Activated T-helper 17 cell treated with anti-CD3 and anti-CD28 coated beads, Interleukin-2, amount 50 U/mL, for 72 hours (primary cell): Measurements from ENCODE around the gene SLC10A2. TPM values are rescaled to one million over a fixed set of nuclear protein-coding genes. Genes with fewer than 3 reads are reported as not detected.
"Not testable (repeated sequence)": the region's sequence is repeated elsewhere in the genome, so short reads cannot be mapped to it uniquely, and the experiment has no call there.

Experiments
- ATAC-seq: fragments of 150-1000 bp; cut with Tn5 transposase; replicated peaks from 2 replicates; pipeline ENCODE4 v1.10.0; 2021; ENCODE audit warnings: mild to moderate bottlenecking, moderate library complexity
- H3K27ac Mint-ChIP-seq: one replicate; pipeline ENCODE4 v1.8.0; 2022; ENCODE audit warnings: mixed read lengths
- H3K27me3 Mint-ChIP-seq: one replicate; pipeline ENCODE4 v1.8.0; 2022; ENCODE audit warnings: mixed read lengths
- H3K36me3 Mint-ChIP-seq: one replicate; pipeline ENCODE4 v1.8.0; 2022; ENCODE audit warnings: low read depth, mild to moderate bottlenecking, mixed read lengths
- H3K4me1 Mint-ChIP-seq: one replicate; pipeline ENCODE4 v1.8.0; 2022; ENCODE audit warnings: mixed read lengths
- H3K4me3 Mint-ChIP-seq: one replicate; pipeline ENCODE4 v1.8.0; 2022; ENCODE audit warnings: mild to moderate bottlenecking, mixed read lengths
- H3K9me3 Mint-ChIP-seq: one replicate; pipeline ENCODE4 v1.8.0; 2022; ENCODE audit warnings: mixed read lengths
- total RNA-seq, 2 donors: library from RNA; stranded (reverse); gene quantifications; one replicate each; pipeline ENCODE4 v1.2.3, GENCODE V29; 2022

SLC10A2 gene
- not detected for total RNA-seq

GRCh38 chr13:103066079-103066780 is at the start of gene SLC10A2:
SLC10A2 (minus strand) TSS chr13:103066417; CDS start chr13:103066249, 168 bp downstream.
- Mint-ChIP-seq H3K27ac (no peak within 1 kb of the TSS), H3K36me3 (no peaks in the 10 kb centered on the region), H3K4me3 (no peak within 1 kb of the TSS), H3K27me3 (no peaks in the 10 kb centered on the region), H3K4me1 (no peaks in the 10 kb centered on the region), H3K9me3 (no peaks in the 10 kb centered on the region)
- no peak for ATAC-seq

DNA sequence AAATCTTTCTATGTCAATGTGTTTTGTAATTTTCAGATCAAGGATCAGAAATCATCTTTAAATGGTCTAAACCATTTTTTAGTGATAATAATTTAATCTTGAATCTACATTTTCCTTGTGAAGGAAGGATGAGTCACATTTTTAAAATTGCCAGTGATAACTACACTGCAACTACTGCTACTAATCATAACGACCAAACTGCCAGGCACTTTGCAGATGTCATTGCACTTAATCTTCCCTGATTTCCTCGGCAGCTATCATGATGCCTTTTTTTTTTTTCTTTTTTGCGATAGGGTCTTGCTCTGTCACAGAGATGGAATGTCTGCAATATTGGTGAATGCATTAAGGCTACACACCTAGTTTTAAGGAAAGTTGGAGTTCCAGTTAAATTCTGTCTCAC is 41.4 kb upstream of the SLC10A2 start:
- Mint-ChIP-seq H3K36me3 (no peaks in the 10 kb centered on the region), H3K4me3 (no peak overlapping the region), H3K27me3 (no peaks in the 10 kb centered on the region), H3K4me1 (no peaks in the 10 kb centered on the region), H3K27ac (no peak overlapping the region), H3K9me3 (no peaks in the 10 kb centered on the region)
- ATAC-seq, result no peak

- Mint-ChIP-seq H3K4me3 (no peak overlapping the region), H3K27ac (no peak overlapping the region), H3K27me3 (peaks cover 6% of the 10 kb centered on the region), H3K36me3 (no peaks in the 10 kb centered on the region), H3K9me3 (no peaks in the 10 kb centered on the region), H3K4me1 (no peaks in the 10 kb centered on the region)
- ATAC-seq, result no peak
Measured at GRCh38 chr13:103104340-103104739, 38.1 kb upstream of the SLC10A2 start.

- not testable (repeated sequence) for ATAC-seq, H3K27me3 Mint-ChIP-seq, H3K4me1 Mint-ChIP-seq, H3K4me3 Mint-ChIP-seq, H3K36me3 Mint-ChIP-seq, H3K9me3 Mint-ChIP-seq, H3K27ac Mint-ChIP-seq
Measured at GRCh38 chr13:103103456-103103855, 37.2 kb upstream of the SLC10A2 start.

- Mint-ChIP-seq H3K4me3 (no peak overlapping the region), H3K4me1 (no peaks in the 10 kb centered on the region), H3K27ac (no peak overlapping the region), H3K9me3 (no peaks in the 10 kb centered on the region), H3K27me3 (peaks cover 6% of the 10 kb centered on the region), H3K36me3 (no peaks in the 10 kb centered on the region)
- ATAC-seq, result no peak
Measured at GRCh38 chr13:103102482-103102881, 36.3 kb upstream of the SLC10A2 start.

- Mint-ChIP-seq H3K36me3 (no peaks in the 10 kb centered on the region), H3K4me1 (no peaks in the 10 kb centered on the region), H3K27me3 (peaks cover 6% of the 10 kb centered on the region), H3K4me3 (no peak overlapping the region), H3K27ac (no peak overlapping the region), H3K9me3 (no peaks in the 10 kb centered on the region)
- no peak for ATAC-seq
Measured at GRCh38 chr13:103101901-103102300, 35.7 kb upstream of the SLC10A2 start.

GRCh38 chr13:103101500-103101899 is 35.3 kb upstream of the SLC10A2 start:
- no peak overlapping the region for H3K27ac Mint-ChIP-seq
- H3K4me3 Mint-ChIP-seq, result no peak overlapping the region
- ATAC-seq, result no peak
- H3K27me3 Mint-ChIP-seq, result peaks cover 6% of the 10 kb centered on the region
- no peaks in the 10 kb centered on the region for H3K9me3 Mint-ChIP-seq
- H3K4me1 Mint-ChIP-seq, result no peaks in the 10 kb centered on the region
- H3K36me3 Mint-ChIP-seq, result no peaks in the 10 kb centered on the region

GRCh38 chr13:103100830-103101229 is 34.6 kb upstream of the SLC10A2 start:
- no peak for ATAC-seq
- Mint-ChIP-seq H3K27me3 (peaks cover 6% of the 10 kb centered on the region), H3K27ac (no peak overlapping the region), H3K36me3 (no peaks in the 10 kb centered on the region), H3K9me3 (no peaks in the 10 kb centered on the region), H3K4me1 (no peaks in the 10 kb centered on the region), H3K4me3 (no peak overlapping the region)

DNA sequence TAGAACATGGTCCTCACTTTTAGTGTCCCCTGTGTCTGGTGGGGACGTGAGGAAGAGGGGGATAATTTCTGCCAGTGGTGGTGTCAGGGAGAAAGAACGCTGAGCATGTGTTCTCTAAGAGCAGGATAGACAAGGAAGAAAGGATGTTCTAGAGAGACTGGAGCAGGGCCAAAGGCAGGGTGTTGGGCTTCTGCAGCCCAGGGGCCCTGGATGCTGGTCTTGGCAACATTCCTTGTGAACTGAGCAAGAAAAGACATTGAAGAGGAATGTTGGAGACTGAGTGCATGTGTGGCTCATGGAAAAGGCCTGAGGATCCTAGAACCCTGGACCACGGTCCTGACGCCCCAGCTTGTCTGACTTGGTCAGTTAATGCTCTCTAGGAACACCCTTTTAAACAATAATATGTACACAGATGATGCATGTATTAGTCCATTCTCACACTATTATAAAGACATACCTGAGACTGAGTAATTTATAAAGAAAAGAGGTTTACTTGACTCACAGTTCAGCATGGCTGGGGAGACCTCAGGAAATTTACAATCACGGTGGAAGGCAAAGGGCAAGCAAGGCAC is 33.6 kb upstream of the SLC10A2 start:
- no peak overlapping the region for H3K27ac Mint-ChIP-seq
- H3K27me3 Mint-ChIP-seq, result peaks cover 6% of the 10 kb centered on the region
- H3K4me1 Mint-ChIP-seq, result no peaks in the 10 kb centered on the region
- no peaks in the 10 kb centered on the region for H3K36me3 Mint-ChIP-seq
- no peaks in the 10 kb centered on the region for H3K9me3 Mint-ChIP-seq
- no peak overlapping the region for H3K4me3 Mint-ChIP-seq
- ATAC-seq, result no peak

GRCh38 chr13:103098535-103098934 is 32.3 kb upstream of the SLC10A2 start:
- Mint-ChIP-seq H3K27me3 (peaks cover 6% of the 10 kb centered on the region), H3K36me3 (no peaks in the 10 kb centered on the region), H3K4me3 (no peak overlapping the region), H3K9me3 (no peaks in the 10 kb centered on the region), H3K4me1 (no peaks in the 10 kb centered on the region), H3K27ac (no peak overlapping the region)
- no peak for ATAC-seq

GRCh38 chr13:103097366-103097928 is 31.2 kb upstream of the SLC10A2 start:
- Mint-ChIP-seq H3K4me3 (no peak overlapping the region), H3K27me3 (peaks cover 6% of the 10 kb centered on the region), H3K4me1 (no peaks in the 10 kb centered on the region), H3K36me3 (no peaks in the 10 kb centered on the region), H3K9me3 (no peaks in the 10 kb centered on the region), H3K27ac (no peak overlapping the region)
- no peak for ATAC-seq

DNA sequence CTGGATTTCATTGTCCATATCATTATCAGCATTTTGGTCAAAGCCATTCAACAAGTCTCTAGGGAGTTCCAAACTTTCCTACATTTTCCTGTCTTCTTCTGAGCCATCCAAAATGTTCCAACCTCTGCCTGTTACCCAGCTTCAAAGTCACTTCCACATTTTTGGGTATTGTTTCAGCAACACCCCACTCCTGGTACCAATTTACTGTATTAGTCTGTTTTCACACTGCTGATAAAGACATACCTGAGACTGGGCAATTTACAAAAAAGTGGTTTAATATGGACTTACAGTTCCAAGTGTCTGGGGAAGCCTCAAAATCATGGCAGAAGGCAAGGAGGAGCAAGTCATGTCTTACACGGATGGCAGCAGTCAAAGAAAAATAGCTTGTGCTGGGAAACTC is 27.4 kb upstream of the SLC10A2 start:
- not testable (repeated sequence) for H3K4me3 Mint-ChIP-seq, H3K27ac Mint-ChIP-seq, H3K4me1 Mint-ChIP-seq, ATAC-seq, H3K27me3 Mint-ChIP-seq, H3K36me3 Mint-ChIP-seq, H3K9me3 Mint-ChIP-seq

- H3K27me3 Mint-ChIP-seq, result no peaks in the 10 kb centered on the region
- H3K9me3 Mint-ChIP-seq, result peaks cover 8% of the 10 kb centered on the region
- ATAC-seq, result no peak
- H3K4me1 Mint-ChIP-seq, result no peaks in the 10 kb centered on the region
- H3K36me3 Mint-ChIP-seq, result no peaks in the 10 kb centered on the region
- H3K27ac Mint-ChIP-seq, result no peak overlapping the region
- H3K4me3 Mint-ChIP-seq, result no peak overlapping the region
Measured at GRCh38 chr13:103087275-103087674, 21.1 kb upstream of the SLC10A2 start.

DNA sequence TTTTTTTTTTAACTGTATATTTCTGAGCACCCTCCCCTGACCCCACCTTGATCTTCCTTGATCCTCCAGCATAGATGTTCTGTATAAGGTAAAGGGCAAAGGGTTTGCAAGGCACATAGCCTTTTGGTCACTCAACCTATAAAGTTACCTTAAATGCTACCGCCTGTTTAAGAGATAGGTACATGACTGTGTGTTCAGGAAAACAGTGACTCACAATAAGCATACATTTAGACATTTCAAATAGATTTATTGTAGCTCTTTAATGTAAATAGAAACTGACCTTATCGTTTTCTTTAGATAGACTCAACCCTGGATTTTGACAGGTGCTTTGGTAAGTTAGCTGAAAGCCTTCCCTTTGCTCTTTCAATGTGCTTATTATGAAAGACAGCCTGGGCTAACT is 15.2 kb upstream of the SLC10A2 start:
- Mint-ChIP-seq H3K4me1 (no peaks in the 10 kb centered on the region), H3K9me3 (no peaks in the 10 kb centered on the region), H3K36me3 (no peaks in the 10 kb centered on the region), H3K27ac (no peak overlapping the region), H3K27me3 (peaks cover 9% of the 10 kb centered on the region), H3K4me3 (no peak overlapping the region)
- ATAC-seq, result no peak

DNA sequence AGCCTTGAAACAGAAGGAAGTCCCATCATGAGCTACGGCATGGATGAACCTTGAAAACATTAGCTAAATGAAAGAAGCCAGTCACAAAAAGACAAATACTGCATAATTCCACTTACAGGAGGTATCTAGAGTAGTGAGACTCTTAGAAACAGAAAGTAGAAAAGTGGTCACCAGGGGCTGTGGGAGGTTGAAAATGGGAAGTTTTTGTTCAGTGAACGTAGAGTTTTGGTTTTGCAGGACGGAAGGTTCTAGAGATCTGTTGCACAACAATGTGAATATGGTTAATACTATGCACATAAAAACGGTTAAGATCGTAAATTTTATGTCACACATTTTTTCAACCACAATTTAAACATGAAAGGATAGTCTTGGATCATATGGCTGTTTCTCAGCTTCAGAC is 11.9 kb upstream of the SLC10A2 start:
- Mint-ChIP-seq H3K9me3 (no peaks in the 10 kb centered on the region), H3K27ac (no peak overlapping the region), H3K27me3 (peaks cover 9% of the 10 kb centered on the region), H3K4me1 (no peaks in the 10 kb centered on the region), H3K4me3 (no peak overlapping the region), H3K36me3 (no peaks in the 10 kb centered on the region)
- no peak for ATAC-seq
